GM23338 (cell line): ENCODE results near the gene NIF3L1. TPM values are rescaled to one million over a fixed set of nuclear protein-coding genes. Genes with fewer than 3 reads are reported as not detected.

Experiments
- ATAC-seq: fragments of 200-7000 bp; cut with Tn5 transposase; 3 replicates; pipeline ENCODE4 v1.9.1; 2020
- DNase-seq: peaks from one replicate; pipeline ENCODE4 v3.0.0-alpha.2; 2015; ENCODE audit warnings: low spot score
- H2AFZ ChIP-seq: fragments of 200-600 bp; sonication (generic); 2 replicates; pipeline ENCODE4 v1.8.0; 2016; ENCODE audit warnings: antibody characterized with exemption, mild to moderate bottlenecking, moderate library complexity
- H3F3A ChIP-seq: fragments of 200-600 bp; sonication (generic); replicated peaks from 2 replicates; pipeline ENCODE4 v1.8.0; 2017; ENCODE audit warnings: antibody characterized with exemption, mixed run types, low read depth
- H3K27ac ChIP-seq: fragments of 200-600 bp; sonication (generic); 2 replicates; pipeline ENCODE4 v1.6.1; 2016; ENCODE audit warnings: low read depth
- H3K27me3 ChIP-seq: fragments of 200-600 bp; sonication (generic); 2 replicates; pipeline ENCODE4 v1.8.0; 2016; ENCODE audit warnings: mild to moderate bottlenecking, mixed run types, moderate library complexity; ENCODE audit not compliant: insufficient read depth
- H3K36me3 ChIP-seq: fragments of 200-600 bp; sonication (generic); 2 replicates; pipeline ENCODE4 v1.8.0; 2016; ENCODE audit warnings: mild to moderate bottlenecking; ENCODE audit not compliant: insufficient read depth
- H3K4me1 ChIP-seq: fragments of 200-600 bp; sonication (generic); 2 replicates; pipeline ENCODE4 v1.8.0; 2016; ENCODE audit warnings: mild to moderate bottlenecking, moderate library complexity; ENCODE audit not compliant: insufficient read depth
- H3K4me2 ChIP-seq: fragments of 200-600 bp; sonication (generic); 2 replicates; pipeline ENCODE4 v1.7.1; 2017; ENCODE audit warnings: mixed run types
- H3K4me3 ChIP-seq: fragments of 200-600 bp; sonication (generic); 2 replicates; pipeline ENCODE4 v1.6.1; 2016; ENCODE audit warnings: mixed run types
- H3K79me2 ChIP-seq: fragments of 200-600 bp; sonication (generic); replicated peaks from 2 replicates; pipeline ENCODE4 v1.8.0; 2017; ENCODE audit warnings: mild to moderate bottlenecking; ENCODE audit not compliant: insufficient read depth
- H3K9me2 ChIP-seq: fragments of 200-600 bp; sonication (generic); 2 replicates; pipeline ENCODE4 v1.8.0; 2017; ENCODE audit not compliant: insufficient read depth
- H4K20me1 ChIP-seq: fragments of 200-600 bp; sonication (generic); replicated peaks from 2 replicates; pipeline ENCODE4 v1.8.0; 2017; ENCODE audit warnings: mild to moderate bottlenecking; ENCODE audit not compliant: insufficient read depth
- H3K27ac Mint-ChIP-seq: 2 replicates; pipeline ENCODE4 v1.8.0; 2020; ENCODE audit warnings: inconsistent platforms, mild to moderate bottlenecking, moderate library complexity, mixed read lengths
- H3K27me3 Mint-ChIP-seq: 3 replicates; pipeline ENCODE4 v1.8.0; 2022; ENCODE audit warnings: low read depth, mild to moderate bottlenecking, moderate library complexity, mixed read lengths, inconsistent platforms; ENCODE audit not compliant: insufficient read depth, poor library complexity
- H3K36me3 Mint-ChIP-seq: 3 replicates; pipeline ENCODE4 v1.8.0; 2021; ENCODE audit warnings: low read depth, mild to moderate bottlenecking, inconsistent platforms, moderate library complexity, mixed read lengths
- H3K4me1 Mint-ChIP-seq: 3 replicates; pipeline ENCODE4 v1.8.0; 2020; ENCODE audit warnings: mild to moderate bottlenecking, inconsistent platforms, mixed read lengths
- H3K4me3 Mint-ChIP-seq: 3 replicates; pipeline ENCODE4 v1.8.0; 2021; ENCODE audit warnings: moderate library complexity, mild to moderate bottlenecking, inconsistent platforms, mixed read lengths
- H3K9me3 Mint-ChIP-seq: 3 replicates; pipeline ENCODE4 v1.8.0; 2020; ENCODE audit warnings: moderate library complexity, mild to moderate bottlenecking, inconsistent platforms, mixed read lengths
- CTCF ChIP-seq, 2 experiments: fragments of 200-600 bp in 1 of 2; sonication (generic) in 1 of 2; conservative IDR thresholded peaks; 2 replicates each; pipeline versions ENCODE4 v1.5.1 to v1.6.1; 2016 to 2017; ENCODE audit warnings: antibody characterized with exemption in 2 of 2, low read depth in 2 of 2, mild to moderate bottlenecking in 2 of 2, moderate library complexity in 1 of 2
- ETS1 ChIP-seq: IDR thresholded peaks from 2 replicates; pipeline ENCODE4 v1.6.1; 2016; ENCODE audit warnings: antibody characterized with exemption
- EZH2 ChIP-seq: fragments of 200-600 bp; sonication (generic); IDR thresholded peaks from one replicate; pipeline ENCODE4 v1.8.0; 2017; ENCODE audit warnings: antibody characterized with exemption, mild to moderate bottlenecking, low read depth; ENCODE audit not compliant: unreplicated experiment
- EZH2phosphoT487 ChIP-seq: fragments of 200-600 bp; sonication (generic); IDR thresholded peaks from one replicate; pipeline ENCODE4 v1.8.1; 2018; ENCODE audit warnings: antibody characterized with exemption; ENCODE audit not compliant: unreplicated experiment
- JUNB ChIP-seq: IDR thresholded peaks from one replicate; pipeline ENCODE4 v1.6.1; 2016; ENCODE audit warnings: antibody characterized with exemption; ENCODE audit not compliant: unreplicated experiment
- NANOG ChIP-seq: IDR thresholded peaks from 2 replicates; pipeline ENCODE4 v1.6.1; 2016; ENCODE audit warnings: antibody characterized with exemption, borderline replicate concordance
- REST ChIP-seq: IDR thresholded peaks from one replicate; pipeline ENCODE4 v1.6.1; 2018; ENCODE audit warnings: antibody characterized with exemption; ENCODE audit not compliant: unreplicated experiment
- ZNF114 ChIP-seq: fragments of 250-450 bp; sonication (Bioruptor Pico); IDR thresholded peaks from 2 replicates; pipeline ENCODE4 v1.5.0; 2020; ENCODE audit warnings: mild to moderate bottlenecking, moderate library complexity
- polyA plus RNA-seq: library from polyadenylated mRNA; unstranded; fragments of >200 nt; fragmentation: Nextera tagmentation; extraction: Ambion mirVana; gene quantifications from 2 replicates; pipeline ENCODE4 v1.2.1, GENCODE V29; 2016
- total RNA-seq: library from RNA; depleted of rRNA; stranded (reverse); fragments of >200 nt; shearing (Covaris generic); gene quantifications from 2 replicates; pipeline ENCODE4 v1.2.3, GENCODE V29; 2014

NIF3L1 gene
- total and polyA plus RNA-seq, 2 experiments from 2014 or later: 62.8 to 63.9 TPM

- TF ChIP-seq ZNF114 (CRISPR knock-in tag): no peak
- TF ChIP-seq NANOG: no peak
- TF ChIP-seq REST: no peak
- no peak for TF ChIP-seq JUNB
- TF ChIP-seq EZH2phosphoT487: no peak
- no peak for TF ChIP-seq CTCF (conservative IDR thresholded peaks at IDR 0.05; ENCODE audit: low read depth in 2 of 2)
Observed at GRCh38 chr2:200877443-200877842, 11.7 kb upstream of the NIF3L1 start (continued).

GRCh38 chr2:200878289-200878880 is 10.8 kb upstream of the NIF3L1 start:
- Histone ChIP-seq H4K20me1 (no peaks in the 10 kb centered on the region; the same call in 1 of the 2 replicates), H3K27ac (no peak overlapping the region), H3K27me3 (no peaks in the 10 kb centered on the region), H3K36me3 (peaks cover 19% of the 10 kb centered on the region), H3K4me2 (no peak overlapping the region), H3F3A (no peaks in the 10 kb centered on the region), H3K4me3 (no peak overlapping the region), H3K79me2 (no peaks in the 10 kb centered on the region), H2AFZ (no peak overlapping the region), H3K9me2 (no peaks in the 10 kb centered on the region), H3K4me1 (no peaks in the 10 kb centered on the region)
- ATAC-seq (no peak), DNase-seq (no peak)
- Mint-ChIP-seq H3K9me3 (no peaks in the 10 kb centered on the region), H3K4me3 (no peak overlapping the region), H3K27ac (no peak overlapping the region), H3K27me3 (no peaks in the 10 kb centered on the region), H3K4me1 (no peaks in the 10 kb centered on the region), H3K36me3 (peaks cover 67% of the 10 kb centered on the region)
- no peak for TF ChIP-seq ZNF114 (CRISPR knock-in tag)
- no peak for TF ChIP-seq ETS1
- TF ChIP-seq REST: no peak
- TF ChIP-seq EZH2: no peak
- no peak for TF ChIP-seq CTCF (conservative IDR thresholded peaks at IDR 0.05; ENCODE audit: low read depth in 2 of 2)
